ENCODE data around the gene ARGLU1. TPM values are rescaled to one million over a fixed set of nuclear protein-coding genes. Genes with fewer than 3 reads are reported as not detected.

The ARGLU1 gene
- total RNA-seq, 1 experiment from 2014 or later: 96.9 TPM

GRCh38 chr13:106612688-106613087, 44.8 kb upstream of the ARGLU1 start:
- no CpG with 5 or more reads among the region's 1 CpG for WGBS (ENCODE audit: extremely low coverage, insufficient read length, low lambda C conversion rate)
- no peak overlapping the region for H3K4me3 Mint-ChIP-seq
- H3K27ac Mint-ChIP-seq: no peak overlapping the region
- Histone ChIP-seq H3K9ac (ENCODE audit: extremely low read depth, insufficient read length, low read length) (no peak overlapping the region), H2BK120ac (ENCODE audit: low read depth, low read length, poor library complexity, severe bottlenecking) (no peak overlapping the region), H3K23ac (ENCODE audit: insufficient read length, low read depth, low read length) (no peak overlapping the region), H3K27ac (ENCODE audit: insufficient read length, low read depth, low read length) (no peak overlapping the region), H2BK12ac (ENCODE audit: insufficient read length, low read depth, low read length) (no peak overlapping the region), H3K56ac (ENCODE audit: insufficient read length, low read depth, low read length) (no peak overlapping the region), H2AK5ac (ENCODE audit: insufficient read length, low read length) (no peak overlapping the region), H3K79me2 (ENCODE audit: insufficient read depth, low read length) (no peaks in the 10 kb centered on the region), H3K4ac (ENCODE audit: low read depth, low read length) (no peak overlapping the region), H3K79me1 (ENCODE audit: insufficient read depth, low read depth, low read length, poor library complexity, severe bottlenecking) (no peaks in the 10 kb centered on the region), H3K23me2 (ENCODE audit: insufficient read length, low read depth, low read length, poor library complexity, severe bottlenecking) (no peaks in the 10 kb centered on the region), H4K20me1 (ENCODE audit: control insufficient read depth, insufficient read depth, insufficient read length) (no peaks in the 10 kb centered on the region), H3K4me2 (ENCODE audit: insufficient read depth, insufficient read length, low read length) (no peak overlapping the region), H4K91ac (ENCODE audit: insufficient read length, low read depth, low read length) (no peak overlapping the region), H3T11ph (ENCODE audit: low read length) (no peak overlapping the region), H4K5ac (ENCODE audit: insufficient read length, low read depth, low read length) (no peak overlapping the region), H2BK5ac (ENCODE audit: insufficient read length, low read length) (no peak overlapping the region), H2BK15ac (ENCODE audit: low read depth, low read length) (no peak overlapping the region), H3K18ac (ENCODE audit: insufficient read length, low read depth, low read length) (no peak overlapping the region), H3K14ac (ENCODE audit: insufficient read depth, low read length) (no peak overlapping the region), H3K4me1 (ENCODE audit: insufficient read depth, low read length) (no peaks in the 10 kb centered on the region; the same call in 1 of the 2 replicates), H2AFZ (ENCODE audit: low read length) (no peak overlapping the region), H3K9me3 (ENCODE audit: control insufficient read depth, low read depth, low read length) (no peaks in the 10 kb centered on the region), H2BK20ac (ENCODE audit: low read depth, low read length, poor library complexity, severe bottlenecking) (no peak overlapping the region), H3K27me3 (ENCODE audit: insufficient read depth, low read length) (no peaks in the 10 kb centered on the region), H4K8ac (replicated peaks; ENCODE audit: insufficient read length, low read depth, low read length) (no peak overlapping the region)
- H3K36me3 Mint-ChIP-seq (ENCODE audit: insufficient read depth in 1 of 3, low read depth in 3 of 3): no peaks in the 10 kb centered on the region; a peak in 1 of 7 replicates
- H3K27me3 Mint-ChIP-seq (ENCODE audit: low read depth): no peaks in the 10 kb centered on the region
- TF ChIP-seq, protein P1, sequence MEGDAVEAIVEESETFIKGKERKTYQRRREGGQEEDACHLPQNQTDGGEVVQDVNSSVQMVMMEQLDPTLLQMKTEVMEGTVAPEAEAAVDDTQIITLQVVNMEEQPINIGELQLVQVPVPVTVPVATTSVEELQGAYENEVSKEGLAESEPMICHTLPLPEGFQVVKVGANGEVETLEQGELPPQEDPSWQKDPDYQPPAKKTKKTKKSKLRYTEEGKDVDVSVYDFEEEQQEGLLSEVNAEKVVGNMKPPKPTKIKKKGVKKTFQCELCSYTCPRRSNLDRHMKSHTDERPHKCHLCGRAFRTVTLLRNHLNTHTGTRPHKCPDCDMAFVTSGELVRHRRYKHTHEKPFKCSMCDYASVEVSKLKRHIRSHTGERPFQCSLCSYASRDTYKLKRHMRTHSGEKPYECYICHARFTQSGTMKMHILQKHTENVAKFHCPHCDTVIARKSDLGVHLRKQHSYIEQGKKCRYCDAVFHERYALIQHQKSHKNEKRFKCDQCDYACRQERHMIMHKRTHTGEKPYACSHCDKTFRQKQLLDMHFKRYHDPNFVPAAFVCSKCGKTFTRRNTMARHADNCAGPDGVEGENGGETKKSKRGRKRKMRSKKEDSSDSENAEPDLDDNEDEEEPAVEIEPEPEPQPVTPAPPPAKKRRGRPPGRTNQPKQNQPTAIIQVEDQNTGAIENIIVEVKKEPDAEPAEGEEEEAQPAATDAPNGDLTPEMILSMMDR (conservative IDR thresholded peaks at IDR 0.05): no peak
- H3K4me1 Mint-ChIP-seq: peaks cover 4 to 5% of the 10 kb centered on the region in 2 experiments
- DNase-seq: no peak
- H3K9me3 Mint-ChIP-seq: no peaks in the 10 kb centered on the region
